CD4-positive, CD25-positive, alpha-beta regulatory T cell (primary cell): ENCODE measurements around the gene TTC31. TPM values are rescaled to one million over a fixed set of nuclear protein-coding genes. Genes with fewer than 3 reads are reported as not detected.

Experiments
- ATAC-seq, 2 donors: fragments of 150-1000 bp; cut with Tn5 transposase; one replicate each; pipeline ENCODE4 v1.10.0; 2021; ENCODE audit warnings: low read depth in 2 of 2, moderate number of reproducible peaks in 2 of 2, moderate library complexity in 1 of 2
- DNase-seq, 3 donors: peaks; one replicate each; pipeline versions ENCODE4 v3.0.0 to v3.0.0-alpha.2; 2012 to 2022; ENCODE audit warnings: mixed read lengths in 1 of 3
- H3K27ac ChIP-seq: one replicate; pipeline ENCODE4 v1.7.0; 2013; ENCODE audit warnings: mild to moderate bottlenecking, low read length; ENCODE audit not compliant: insufficient read depth, poor library complexity, severe bottlenecking
- H3K27me3 ChIP-seq: one replicate; pipeline ENCODE4 v1.7.0; 2013; ENCODE audit warnings: low read length; ENCODE audit not compliant: control insufficient read depth, insufficient read depth
- H3K36me3 ChIP-seq: one replicate; pipeline ENCODE4 v1.7.0; 2013; ENCODE audit warnings: mild to moderate bottlenecking, low read length, moderate library complexity; ENCODE audit not compliant: control insufficient read depth, insufficient read depth
- H3K4me1 ChIP-seq: 2 replicates; pipeline ENCODE4 v1.7.0; 2013; ENCODE audit warnings: mild to moderate bottlenecking, low read length; ENCODE audit not compliant: insufficient read depth, control insufficient read depth, poor library complexity, severe bottlenecking
- H3K4me3 ChIP-seq: one replicate; pipeline ENCODE4 v1.7.0; 2013; ENCODE audit warnings: low read depth, mild to moderate bottlenecking, low read length, moderate library complexity
- H3K9me3 ChIP-seq, 2 experiments: 1 replicate in 1 of 2; 2 replicates in 1 of 2; pipeline ENCODE4 v1.7.0; 2013; ENCODE audit warnings: low read length in 2 of 2, mild to moderate bottlenecking in 1 of 2, moderate library complexity in 1 of 2; ENCODE audit not compliant: control insufficient read depth in 2 of 2
- H3K27ac Mint-ChIP-seq, 3 donors: one replicate each; pipeline ENCODE4 v1.8.0; 2020 to 2022; ENCODE audit warnings: mild to moderate bottlenecking in 3 of 3, mixed read lengths in 3 of 3, moderate library complexity in 2 of 3
- H3K27me3 Mint-ChIP-seq: one replicate; pipeline ENCODE4 v1.8.0; 2022; ENCODE audit warnings: mild to moderate bottlenecking, mixed read lengths
- H3K36me3 Mint-ChIP-seq: one replicate; pipeline ENCODE4 v1.8.0; 2020; ENCODE audit warnings: mixed read lengths
- H3K4me1 Mint-ChIP-seq, 4 donors: one replicate each; pipeline ENCODE4 v1.8.0; 2020 to 2022; ENCODE audit warnings: mixed read lengths in 4 of 4, mild to moderate bottlenecking in 1 of 4
- H3K4me3 Mint-ChIP-seq, 4 donors: one replicate each; pipeline ENCODE4 v1.8.0; 2020 to 2022; ENCODE audit warnings: mild to moderate bottlenecking in 4 of 4, mixed read lengths in 4 of 4, moderate library complexity in 3 of 4
- H3K9me3 Mint-ChIP-seq, 7 donors: one replicate each; pipeline ENCODE4 v1.8.0; 2020 to 2022; ENCODE audit warnings: mixed read lengths in 7 of 7, mild to moderate bottlenecking in 3 of 7, moderate library complexity in 2 of 7
- polyA plus RNA-seq, 4 donors: library from polyadenylated mRNA; unstranded; fragments of 300-500 nt; fragmentation: Illumina TruSeq; gene quantifications; one replicate each; pipeline ENCODE4 v1.2.3, GENCODE V29; 2021
- total RNA-seq: library from RNA; stranded (reverse); gene quantifications from one replicate; pipeline ENCODE4 v1.2.3, GENCODE V29; 2022

Gene TTC31
- total and polyA plus RNA-seq, 5 donors from 2014 or later = 21.7 to 38.7 (median 23.4) TPM

DNA sequence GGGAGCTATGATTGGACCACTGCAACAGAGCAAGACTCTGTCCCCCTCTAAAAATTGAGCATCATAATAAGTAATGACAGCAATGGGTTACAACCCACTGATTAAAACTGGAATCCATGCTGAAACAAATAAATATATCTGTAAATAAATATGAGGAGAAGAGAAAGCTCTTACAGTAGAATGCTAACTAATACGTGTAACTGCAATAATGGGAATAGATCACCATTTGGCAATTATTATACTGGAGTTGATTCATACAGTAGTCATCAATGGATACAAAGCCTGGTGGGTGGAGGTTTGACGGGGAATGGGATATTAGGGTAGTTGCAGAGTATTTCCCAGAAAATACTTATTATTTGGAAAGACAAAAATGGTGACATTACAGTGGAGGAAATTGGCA is 34.1 kb upstream of the TTC31 start:
- Mint-ChIP-seq H3K9me3 (peaks cover 0 to 3% (median 0%) of the 10 kb centered on the region in 7 donors), H3K27me3 (peaks cover 33% of the 10 kb centered on the region), H3K4me1 (peaks cover 5 to 15% (median 10%) of the 10 kb centered on the region in 4 donors), H3K4me3 (peak overlapping the region in 1 of 4 donors; percentile 50), H3K27ac (no peak overlapping the region), H3K36me3 (no peaks in the 10 kb centered on the region)
- no peak for DNase-seq
- Histone ChIP-seq H3K4me3 (no peak overlapping the region), H3K27me3 (peaks cover 2% of the 10 kb centered on the region), H3K9me3 (no peaks in the 10 kb centered on the region), H3K27ac (no peak overlapping the region), H3K4me1 (peaks cover 9% of the 10 kb centered on the region), H3K36me3 (no peaks in the 10 kb centered on the region)
- ATAC-seq = no peak

DNA sequence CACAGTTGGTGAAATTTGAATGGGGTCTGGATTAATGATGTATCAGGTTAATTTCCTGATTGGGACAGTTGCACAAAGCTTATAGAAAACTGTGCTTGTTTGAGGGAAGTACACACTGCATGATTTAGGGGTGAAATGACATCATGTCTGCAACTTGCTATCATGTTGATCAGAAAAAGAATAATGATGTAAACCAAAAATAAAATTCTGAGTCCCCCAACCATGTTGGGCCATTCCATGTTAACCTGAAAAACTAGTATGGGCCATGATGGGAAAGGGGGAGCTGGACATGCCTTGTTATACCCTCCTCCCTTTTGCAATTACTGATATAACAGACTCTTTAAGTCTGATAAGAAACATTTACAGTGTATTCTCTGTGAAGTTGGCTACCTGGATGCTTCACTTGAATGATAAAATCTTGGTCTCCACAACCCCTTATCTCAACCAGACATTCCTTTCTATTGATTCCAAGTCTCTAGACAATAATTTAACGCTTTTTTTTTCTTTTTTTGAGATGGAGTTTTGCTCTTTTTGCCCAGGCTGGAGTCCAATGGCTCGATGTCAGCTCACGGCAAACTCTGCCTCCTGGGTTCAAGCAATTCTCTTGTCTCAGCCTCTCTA is 32.2 kb upstream of the TTC31 start:
- Mint-ChIP-seq H3K4me1 (peaks cover 15 to 30% (median 23%) of the 10 kb centered on the region in 4 donors), H3K36me3 (no peaks in the 10 kb centered on the region), H3K4me3 (no peak overlapping the region), H3K9me3 (peaks cover 0 to 3% (median 0%) of the 10 kb centered on the region in 7 donors), H3K27ac (no peak overlapping the region), H3K27me3 (peaks cover 20% of the 10 kb centered on the region)
- Histone ChIP-seq H3K4me1 (peaks cover 21% of the 10 kb centered on the region), H3K27ac (no peak overlapping the region), H3K36me3 (no peaks in the 10 kb centered on the region), H3K9me3 (no peaks in the 10 kb centered on the region), H3K4me3 (no peak overlapping the region), H3K27me3 (no peaks in the 10 kb centered on the region)
- DNase-seq = no peak
- ATAC-seq = no peak

DNA sequence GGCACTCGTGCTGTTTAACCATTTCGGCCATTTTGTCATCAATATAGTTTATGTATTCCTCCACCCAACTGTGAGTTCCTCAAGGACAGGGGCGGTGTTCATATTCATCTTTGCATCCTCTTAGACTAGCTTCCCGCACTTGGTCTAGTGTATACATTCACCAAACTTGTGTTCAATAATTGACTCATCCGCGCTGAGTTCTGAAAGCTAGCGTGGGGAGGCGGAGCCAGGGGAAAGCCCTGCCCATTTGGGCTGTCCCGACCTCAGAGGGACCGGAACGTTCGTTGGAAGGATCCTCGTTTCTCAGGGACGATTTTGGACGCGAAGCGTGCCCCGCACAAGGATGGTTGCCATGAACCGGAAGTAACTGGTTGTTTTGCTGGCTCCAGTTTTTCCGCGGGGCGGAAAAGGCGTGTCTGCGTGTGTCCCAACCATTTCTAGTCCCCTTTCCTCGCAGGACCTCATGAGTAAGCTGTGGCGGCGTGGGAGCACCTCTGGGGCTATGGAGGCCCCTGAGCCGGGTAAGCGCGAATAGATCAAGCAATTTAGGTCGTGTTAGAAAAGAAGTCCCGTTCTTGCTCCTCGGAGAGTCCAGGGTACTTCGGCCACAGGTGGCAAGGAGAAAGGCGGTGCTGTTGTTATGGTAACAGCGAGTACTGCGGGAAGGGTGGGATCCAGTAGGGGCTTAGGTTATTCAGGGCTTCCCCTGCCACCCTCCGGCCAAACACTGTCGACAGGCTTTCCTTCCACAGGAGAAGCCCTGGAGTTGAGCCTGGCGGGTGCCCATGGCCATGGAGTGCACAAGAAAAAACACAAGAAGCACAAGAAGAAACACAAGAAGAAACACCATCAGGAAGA is 28.0 kb upstream of the TTC31 start, which contains the start of gene INO80B:
INO80B (plus strand) TSS at position 434 of the 858 bp plus-strand sequence; CDS start at position 464, 30 bp downstream.
- DNase-seq (peak; percentile 94 to 99 (median 98)), ATAC-seq (peak; percentile 40 to 48)
- Histone ChIP-seq H3K36me3 (no peaks in the 10 kb centered on the region), H3K4me1 (peaks cover 50% of the 10 kb centered on the region), H3K9me3 (no peaks in the 10 kb centered on the region), H3K27ac (peak within 1 kb of the TSS; percentile 99), H3K27me3 (no peaks in the 10 kb centered on the region), H3K4me3 (peak within 1 kb of the TSS; percentile 90)
- Mint-ChIP-seq H3K4me3 (peak within 1 kb of the TSS; percentile 95 to 98 (median 97)), H3K27ac (peak within 1 kb of the TSS; percentile 97 to 99 (median 97)), H3K4me1 (peaks cover 20 to 68% (median 44%) of the 10 kb centered on the region in 4 donors), H3K36me3 (peaks cover 4% of the 10 kb centered on the region), H3K9me3 (peaks cover 0 to 2% (median 0%) of the 10 kb centered on the region in 7 donors), H3K27me3 (peaks cover 11% of the 10 kb centered on the region)

DNA sequence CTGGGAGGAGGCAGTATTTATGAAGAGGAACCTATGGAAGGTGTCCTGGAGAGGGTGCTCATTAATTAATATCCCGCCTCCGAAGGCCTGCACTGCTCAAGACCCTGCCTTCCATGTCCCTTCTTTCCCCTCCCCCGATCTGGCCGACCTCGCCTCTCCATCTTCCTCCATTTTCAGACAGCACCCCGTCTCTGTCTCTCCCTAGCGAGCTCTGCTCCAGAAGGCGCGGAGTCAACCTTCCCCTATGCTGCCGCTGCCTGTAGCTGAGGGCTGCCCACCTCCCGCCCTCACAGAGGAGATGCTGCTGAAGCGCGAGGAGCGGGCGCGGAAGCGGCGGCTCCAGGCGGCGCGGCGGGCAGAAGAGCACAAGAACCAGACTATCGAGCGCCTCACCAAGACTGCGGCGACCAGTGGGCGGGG is 25.7 kb upstream of the TTC31 start:
- Histone ChIP-seq H3K4me3 (peak overlapping the region; percentile 90), H3K36me3 (peaks cover 2% of the 10 kb centered on the region), H3K4me1 (peaks cover 50% of the 10 kb centered on the region), H3K27me3 (no peaks in the 10 kb centered on the region), H3K9me3 (no peaks in the 10 kb centered on the region), H3K27ac (peak overlapping the region; percentile 99)
- no peak for ATAC-seq
- no peak for DNase-seq
- Mint-ChIP-seq H3K27ac (peak overlapping the region; percentile 97 to 99 (median 99)), H3K4me1 (peaks cover 20 to 73% (median 45%) of the 10 kb centered on the region in 4 donors), H3K36me3 (peaks cover 4% of the 10 kb centered on the region), H3K9me3 (peaks cover 0 to 2% (median 0%) of the 10 kb centered on the region in 7 donors), H3K4me3 (peak overlapping the region; percentile 95 to 98 (median 97)), H3K27me3 (peaks cover 4% of the 10 kb centered on the region)

DNA sequence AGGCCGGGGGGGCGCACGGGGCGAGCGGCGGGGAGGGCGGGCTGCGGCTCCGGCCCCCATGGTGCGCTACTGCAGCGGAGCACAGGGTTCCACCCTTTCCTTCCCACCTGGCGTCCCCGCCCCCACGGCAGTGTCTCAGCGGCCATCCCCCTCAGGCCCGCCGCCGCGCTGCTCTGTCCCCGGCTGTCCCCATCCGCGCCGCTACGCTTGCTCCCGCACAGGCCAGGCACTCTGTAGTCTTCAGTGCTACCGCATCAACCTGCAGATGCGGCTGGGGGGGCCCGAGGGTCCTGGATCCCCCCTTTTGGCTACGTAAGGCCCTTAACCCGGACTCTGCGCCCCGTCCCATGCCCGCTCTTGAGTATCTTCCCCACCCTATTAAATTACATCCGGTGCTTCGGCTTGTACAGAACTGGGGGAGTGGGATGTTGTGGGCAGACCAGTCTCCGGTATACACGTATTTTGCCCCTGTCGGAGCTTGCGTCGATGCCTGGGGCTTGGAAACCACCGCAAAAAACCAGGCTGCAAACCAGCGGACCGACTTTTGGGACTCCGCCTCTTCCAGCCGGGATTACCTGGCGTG is 25.2 kb upstream of the TTC31 start:
- DNase-seq (peak in 2 of 3 donors; percentile 73 to 89), ATAC-seq (peak; percentile 28 to 29)
- H3K27me3 Mint-ChIP-seq = peaks cover 4% of the 10 kb centered on the region
- peaks cover 0 to 2% (median 0%) of the 10 kb centered on the region in 7 donors for H3K9me3 Mint-ChIP-seq
- Histone ChIP-seq H3K4me1 (peaks cover 45% of the 10 kb centered on the region), H3K4me3 (peak overlapping the region; percentile 94), H3K36me3 (peaks cover 4% of the 10 kb centered on the region), H3K9me3 (no peaks in the 10 kb centered on the region), H3K27me3 (no peaks in the 10 kb centered on the region), H3K27ac (peak overlapping the region; percentile 99)
- peak overlapping the region; percentile 95 to 98 (median 97) for H3K4me3 Mint-ChIP-seq
- H3K27ac Mint-ChIP-seq = peak overlapping the region; percentile 99 to 100 (median 99)
- peaks cover 4% of the 10 kb centered on the region for H3K36me3 Mint-ChIP-seq
- H3K4me1 Mint-ChIP-seq = peaks cover 15 to 68% (median 40%) of the 10 kb centered on the region in 4 donors

DNA sequence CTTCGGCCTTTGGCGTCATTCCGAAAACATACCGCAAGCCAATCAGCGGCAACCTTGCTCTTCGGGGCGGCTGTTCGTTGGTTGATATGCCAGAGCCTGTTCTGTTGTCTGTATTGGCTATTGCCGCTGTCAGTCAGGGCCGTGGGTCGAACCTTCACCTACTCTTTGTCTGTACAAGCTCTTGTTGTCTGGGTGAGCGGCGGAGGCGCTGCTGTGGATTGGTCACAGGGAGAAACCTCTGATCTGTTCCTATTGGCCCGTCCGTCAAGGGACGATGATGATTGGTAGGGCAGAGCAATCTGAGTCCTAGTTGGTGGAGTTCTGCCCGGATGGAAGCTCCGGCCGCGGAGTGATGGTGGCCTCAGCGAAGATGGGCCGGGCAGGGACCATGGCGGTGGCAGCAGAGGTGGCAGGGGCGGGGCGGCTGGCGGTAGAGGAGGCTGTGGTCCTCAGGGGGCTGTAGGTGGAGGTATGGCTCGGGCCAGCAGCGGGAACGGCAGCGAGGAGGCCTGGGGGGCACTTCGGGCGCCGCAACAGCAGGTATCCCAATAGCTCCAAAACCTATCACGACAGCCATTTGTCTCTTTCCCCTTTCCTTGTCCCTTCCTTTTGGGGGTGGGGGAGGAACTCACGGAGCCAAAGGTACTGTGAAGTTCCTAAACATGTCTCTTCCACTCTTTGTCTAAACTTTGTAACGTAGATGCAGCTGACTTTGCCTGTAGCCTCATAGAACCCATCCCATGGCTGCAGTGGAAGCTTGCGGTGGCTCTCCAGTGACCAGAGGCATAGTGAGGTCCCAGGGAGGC is 24.5 kb upstream of the TTC31 start, which contains the start of gene WBP1:
WBP1 (plus strand) TSS at position 307 of the 806 bp plus-strand sequence; CDS start at position 472, 165 bp downstream.
- H3K9me3 Mint-ChIP-seq = peaks cover 0 to 2% (median 0%) of the 10 kb centered on the region in 7 donors
- no peaks in the 10 kb centered on the region for H3K9me3 ChIP-seq
- peak within 1 kb of the TSS; percentile 99 for H3K27ac ChIP-seq
- DNase-seq = peak; percentile 100
- peak; percentile 87 to 88 for ATAC-seq
- H3K36me3 Mint-ChIP-seq = peaks cover 4% of the 10 kb centered on the region
- H3K27me3 ChIP-seq = no peaks in the 10 kb centered on the region
- peak within 1 kb of the TSS; percentile 94 for H3K4me3 ChIP-seq
- peak within 1 kb of the TSS; percentile 99 to 100 (median 99) for H3K27ac Mint-ChIP-seq
- H3K27me3 Mint-ChIP-seq = peaks cover 4% of the 10 kb centered on the region
- H3K4me1 ChIP-seq = peaks cover 41% of the 10 kb centered on the region
- H3K36me3 ChIP-seq = peaks cover 6% of the 10 kb centered on the region
- peak within 1 kb of the TSS; percentile 95 to 98 (median 97) for H3K4me3 Mint-ChIP-seq
- peaks cover 15 to 68% (median 36%) of the 10 kb centered on the region in 4 donors for H3K4me1 Mint-ChIP-seq
